HFFc6 (cell line): ENCODE measurements around the gene RECK. TPM values are rescaled to one million over a fixed set of nuclear protein-coding genes. Genes with fewer than 3 reads are reported as not detected.

ENCODE experiments used
- DNase-seq: peaks from one replicate; pipeline ENCODE4 v3.0.0-alpha.2; 2018
- H3K27ac Mint-ChIP-seq: 2 replicates; pipeline ENCODE4 v1.8.0; 2020; ENCODE audit warnings: mild to moderate bottlenecking, mixed read lengths
- H3K27me3 Mint-ChIP-seq: 2 replicates; pipeline ENCODE4 v1.8.0; 2021; ENCODE audit warnings: mild to moderate bottlenecking, moderate library complexity, mixed read lengths; ENCODE audit not compliant: insufficient read depth
- H3K36me3 Mint-ChIP-seq: 2 replicates; pipeline ENCODE4 v1.8.0; 2021; ENCODE audit warnings: low read depth, mixed read lengths
- H3K4me1 Mint-ChIP-seq: 2 replicates; pipeline ENCODE4 v1.8.0; 2020; ENCODE audit warnings: low read depth, mixed read lengths
- H3K4me3 Mint-ChIP-seq: 2 replicates; pipeline ENCODE4 v1.8.0; 2020; ENCODE audit warnings: mild to moderate bottlenecking, moderate library complexity, mixed read lengths
- H3K9me3 Mint-ChIP-seq: 2 replicates; pipeline ENCODE4 v1.8.0; 2020; ENCODE audit warnings: mild to moderate bottlenecking, mixed read lengths
- total RNA-seq, 6 experiments: library from RNA; stranded (reverse); fragmentation: NEBNext Ultra II Directional; extraction: Animal tissue kit (Norgen Biotek cat#: 25700); gene quantifications; 2 replicates in 1 of 6; 3 replicates in 5 of 6; pipeline ENCODE4 v1.2.3, GENCODE V29; 2021
- TF ChIP-seq, protein P1 (sequence below): fragments of 200-600 bp; sonication (generic); IDR thresholded peaks from 2 replicates; pipeline ENCODE4 v1.5.0; 2021; ENCODE audit warnings: antibody characterized with exemption, mild to moderate bottlenecking

RECK gene
- total RNA-seq, 6 experiments from 2014 or later: 149 to 182 (median 173) TPM

DNA sequence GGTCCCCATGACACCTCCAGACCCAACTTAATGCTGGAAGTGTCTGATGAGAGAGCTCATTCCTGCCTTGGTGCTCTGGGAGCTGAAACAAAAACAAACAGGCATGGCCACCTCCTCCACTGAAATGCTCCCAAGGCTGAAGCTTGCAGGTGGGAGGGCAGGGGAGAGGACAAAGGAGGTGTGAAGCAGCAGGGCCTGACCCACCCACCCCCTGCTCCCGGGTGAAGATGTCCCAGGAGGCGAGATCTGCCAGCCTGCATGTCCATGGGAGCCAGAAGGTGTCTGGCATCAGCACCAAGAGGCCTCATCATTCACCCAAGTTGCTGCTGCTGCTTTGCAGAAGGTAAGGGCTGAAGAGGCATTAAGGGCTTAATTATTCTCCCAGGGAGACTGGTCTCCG is 128.3 kb downstream of the RECK start:
- no peaks in the 10 kb centered on the region for H3K9me3 Mint-ChIP-seq
- peaks cover 12% of the 10 kb centered on the region for H3K36me3 Mint-ChIP-seq
- DNase-seq: no peak
- peak overlapping the region; percentile 47; the same call in 1 of the 2 replicates for H3K27ac Mint-ChIP-seq
- H3K4me1 Mint-ChIP-seq: peaks cover 67% of the 10 kb centered on the region
- H3K27me3 Mint-ChIP-seq: no peaks in the 10 kb centered on the region
- TF ChIP-seq, protein P1, sequence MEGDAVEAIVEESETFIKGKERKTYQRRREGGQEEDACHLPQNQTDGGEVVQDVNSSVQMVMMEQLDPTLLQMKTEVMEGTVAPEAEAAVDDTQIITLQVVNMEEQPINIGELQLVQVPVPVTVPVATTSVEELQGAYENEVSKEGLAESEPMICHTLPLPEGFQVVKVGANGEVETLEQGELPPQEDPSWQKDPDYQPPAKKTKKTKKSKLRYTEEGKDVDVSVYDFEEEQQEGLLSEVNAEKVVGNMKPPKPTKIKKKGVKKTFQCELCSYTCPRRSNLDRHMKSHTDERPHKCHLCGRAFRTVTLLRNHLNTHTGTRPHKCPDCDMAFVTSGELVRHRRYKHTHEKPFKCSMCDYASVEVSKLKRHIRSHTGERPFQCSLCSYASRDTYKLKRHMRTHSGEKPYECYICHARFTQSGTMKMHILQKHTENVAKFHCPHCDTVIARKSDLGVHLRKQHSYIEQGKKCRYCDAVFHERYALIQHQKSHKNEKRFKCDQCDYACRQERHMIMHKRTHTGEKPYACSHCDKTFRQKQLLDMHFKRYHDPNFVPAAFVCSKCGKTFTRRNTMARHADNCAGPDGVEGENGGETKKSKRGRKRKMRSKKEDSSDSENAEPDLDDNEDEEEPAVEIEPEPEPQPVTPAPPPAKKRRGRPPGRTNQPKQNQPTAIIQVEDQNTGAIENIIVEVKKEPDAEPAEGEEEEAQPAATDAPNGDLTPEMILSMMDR: no peak
- no peak overlapping the region; the same call in 1 of the 2 replicates for H3K4me3 Mint-ChIP-seq

DNA sequence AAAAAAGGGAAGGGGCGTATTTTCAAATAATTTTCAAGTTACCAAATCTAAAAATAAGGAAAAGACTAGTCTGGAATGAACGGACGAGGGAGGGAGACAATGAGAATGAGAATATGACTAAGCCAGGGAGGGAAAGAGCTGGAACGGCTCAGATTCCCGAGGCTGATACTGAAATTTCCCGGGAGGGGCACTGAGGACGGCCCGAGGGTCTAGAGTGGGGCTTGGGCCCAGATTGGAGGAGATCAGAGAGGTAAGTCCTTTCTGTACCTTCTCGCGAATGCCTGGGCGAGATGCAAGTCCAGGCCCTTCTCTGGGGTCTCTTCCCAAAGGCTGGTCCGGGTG is 129.1 kb downstream of the RECK start:
- peaks cover 14% of the 10 kb centered on the region for H3K36me3 Mint-ChIP-seq
- peak overlapping the region; percentile 74 for H3K27ac Mint-ChIP-seq
- TF ChIP-seq, protein P1: no peak
- H3K27me3 Mint-ChIP-seq: no peaks in the 10 kb centered on the region
- DNase-seq: peak; percentile 40
- H3K9me3 Mint-ChIP-seq: no peaks in the 10 kb centered on the region
- peak overlapping the region; percentile 86 for H3K4me3 Mint-ChIP-seq
- peaks cover 61% of the 10 kb centered on the region for H3K4me1 Mint-ChIP-seq

DNA sequence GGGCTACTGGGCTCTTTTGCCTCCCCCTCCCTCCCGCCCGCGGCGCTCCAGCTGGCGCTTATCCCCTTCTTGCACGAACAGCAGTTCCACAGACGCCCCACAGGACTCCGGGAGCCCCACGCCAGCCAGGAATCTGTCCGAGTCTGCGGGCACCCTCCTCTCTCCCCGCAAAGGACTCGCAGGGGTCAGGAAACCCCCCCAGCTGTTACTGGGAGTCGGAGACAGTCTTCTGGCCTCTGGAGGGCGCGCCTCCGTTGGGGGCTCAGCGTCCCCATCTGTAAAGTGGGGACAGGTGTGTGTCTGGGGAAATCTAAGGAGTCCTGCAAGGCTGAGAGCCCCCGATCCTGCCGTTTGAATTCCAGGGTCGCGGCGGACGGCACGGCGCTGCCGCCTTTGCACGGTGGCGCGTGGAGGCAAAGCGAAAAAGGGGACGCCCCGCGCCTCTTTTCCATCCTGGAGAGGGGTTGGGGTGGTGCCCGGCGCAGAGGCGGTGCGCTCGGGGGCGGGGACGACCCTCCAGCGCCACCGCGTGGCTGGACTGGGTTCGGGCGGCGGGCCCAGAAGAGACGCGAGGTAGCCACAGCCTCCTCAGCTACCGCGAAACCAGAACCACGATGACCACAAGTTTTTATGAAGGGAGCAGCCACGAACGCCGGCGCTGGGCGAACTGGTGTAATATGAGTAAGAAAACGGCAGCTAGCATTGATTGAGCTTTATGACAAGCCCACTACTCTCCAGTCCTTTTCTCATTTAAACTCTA is 129.6 kb downstream of the RECK start:
- Mint-ChIP-seq H3K4me3 (peak overlapping the region; percentile 86), H3K4me1 (peaks cover 55% of the 10 kb centered on the region), H3K27ac (peak overlapping the region; percentile 72)

DNA sequence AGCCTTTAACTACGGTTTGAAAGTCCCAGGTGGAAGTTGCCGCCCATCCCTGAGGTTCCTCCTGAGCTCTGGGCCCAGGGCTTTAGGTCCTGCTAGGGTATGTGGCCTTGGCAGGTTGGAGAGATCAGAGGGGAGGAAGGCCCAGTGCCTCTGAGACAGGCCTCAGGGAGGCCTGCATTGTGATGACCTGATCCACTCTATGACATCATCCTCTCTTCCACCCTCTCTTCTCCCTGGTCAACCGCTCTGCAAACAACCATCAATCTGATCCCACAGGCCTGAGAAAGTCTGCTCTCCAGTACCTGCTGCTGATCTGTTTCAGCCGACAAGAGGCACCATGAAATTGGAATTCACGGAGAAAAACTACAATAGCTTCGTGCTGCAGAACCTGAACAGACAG is 132.5 kb downstream of the RECK start, which contains the start of gene CCIN:
Gene CCIN (plus strand): TSS at position 223 of the 400 bp plus-strand sequence. CDS start 115 bp downstream, at position 338.
- H3K9me3 Mint-ChIP-seq: no peaks in the 10 kb centered on the region
- TF ChIP-seq, protein P1: no peak
- DNase-seq: no peak
- H3K36me3 Mint-ChIP-seq: peaks cover 10% of the 10 kb centered on the region
- H3K27me3 Mint-ChIP-seq: no peaks in the 10 kb centered on the region
- peaks cover 27% of the 10 kb centered on the region for H3K4me1 Mint-ChIP-seq
- no peak within 1 kb of the TSS for H3K4me3 Mint-ChIP-seq
- H3K27ac Mint-ChIP-seq: no peak within 1 kb of the TSS

More for the DNA sequence above, 129.6 kb downstream of the RECK start:
- H3K36me3 Mint-ChIP-seq: peaks cover 14% of the 10 kb centered on the region
- H3K27me3 Mint-ChIP-seq: no peaks in the 10 kb centered on the region
- TF ChIP-seq, protein P1: peak; percentile 95
- peak; percentile 78 for DNase-seq
- H3K9me3 Mint-ChIP-seq: no peaks in the 10 kb centered on the region

DNA sequence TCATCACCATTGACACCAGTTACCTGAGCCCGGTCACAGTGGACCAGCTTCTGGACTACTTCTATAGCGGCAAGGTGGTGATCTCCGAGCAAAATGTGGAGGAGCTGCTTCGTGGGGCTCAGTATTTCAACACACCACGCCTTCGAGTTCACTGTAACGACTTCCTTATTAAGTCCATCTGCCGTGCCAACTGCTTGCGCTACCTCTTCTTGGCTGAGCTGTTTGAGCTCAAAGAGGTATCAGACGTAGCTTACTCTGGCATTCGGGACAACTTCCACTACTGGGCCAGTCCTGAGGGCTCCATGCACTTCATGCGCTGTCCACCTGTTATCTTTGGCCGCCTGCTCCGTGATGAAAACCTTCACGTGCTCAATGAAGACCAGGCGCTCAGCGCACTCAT is 133.0 kb downstream of the RECK start:
- Mint-ChIP-seq H3K4me3 (no peak overlapping the region), H3K9me3 (no peaks in the 10 kb centered on the region), H3K36me3 (peaks cover 10% of the 10 kb centered on the region), H3K27me3 (no peaks in the 10 kb centered on the region), H3K27ac (no peak overlapping the region), H3K4me1 (peaks cover 22% of the 10 kb centered on the region)
- DNase-seq: no peak
- TF ChIP-seq, protein P1: no peak
